ENCODE measurements around the gene FHIP2A.

DNA sequence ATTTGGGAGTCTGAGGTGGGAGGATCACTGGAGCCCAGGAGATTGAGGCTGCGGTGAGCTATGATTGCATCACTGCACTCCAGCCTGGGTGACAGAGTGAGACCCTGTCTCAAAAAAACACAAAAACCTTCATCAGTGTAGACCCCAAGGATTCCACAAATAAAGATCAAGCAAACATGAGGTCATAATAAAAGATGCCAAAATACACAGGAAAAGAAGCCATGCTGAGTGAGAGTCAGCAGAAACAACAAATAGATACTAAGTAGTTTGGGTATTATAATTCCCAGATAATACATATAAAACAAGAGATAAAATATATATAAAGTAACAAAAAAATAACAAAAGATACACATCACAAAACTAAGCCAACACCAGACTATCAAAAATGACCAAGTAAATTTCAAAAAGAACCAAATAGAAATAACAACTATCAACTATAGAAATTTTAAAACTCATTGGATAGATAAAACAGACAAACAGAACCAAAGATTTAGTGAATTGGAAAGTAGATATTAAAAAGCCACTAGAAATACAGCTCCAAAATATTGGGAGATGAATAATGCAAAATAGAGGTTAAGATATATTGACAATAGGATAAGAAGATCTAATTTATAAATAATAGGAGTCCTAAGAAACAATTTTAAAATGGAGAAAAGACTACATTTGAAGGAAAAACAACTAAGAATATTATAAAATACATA is 48.9 kb upstream of the FHIP2A start:
- no peak for TF ChIP-seq CEBPB (IDR thresholded peaks at IDR 0.05)
- TF ChIP-seq CREB1 (IDR thresholded peaks at IDR 0.05; ENCODE audit: low read depth) = no peak
- no peak for TF ChIP-seq FOXM1 (IDR thresholded peaks at IDR 0.05; ENCODE audit: borderline replicate concordance, low read depth)
- TF ChIP-seq TAF1 (IDR thresholded peaks at IDR 0.05; ENCODE audit: low read depth) = no peak
- no peak for TF ChIP-seq RAD21 (IDR thresholded peaks at IDR 0.05; ENCODE audit: low read depth)

Data from Ishikawa (cell line).